IMR-90 (cell line): ENCODE measurements around the gene RAB1A. TPM values are rescaled to one million over a fixed set of nuclear protein-coding genes. Genes with fewer than 3 reads are reported as not detected.

Experiments
- ATAC-seq: fragments of 200-7000 bp; cut with Tn5 transposase; 2 replicates; pipeline ENCODE4 v1.9.1; 2020; ENCODE audit warnings: low read depth, mild to moderate bottlenecking, moderate library complexity
- BruUV-seq: library from RNA; stranded (reverse); fragments of 400-500 nt; replicated peaks from 2 replicates; lab custom pipeline; 2021; lab: Mats Ljungman, UMichigan
- CTCF ChIA-PET: fragments of 300-600 bp; formaldehyde crosslinking; extraction: SDS; loops from one replicate; lab custom pipeline; 2021; ENCODE audit warnings: antibody characterized with exemption; lab: Yijun Ruan, JAX
- POLR2A ChIA-PET: fragments of 300-600 bp; sonication (Branson Sonifier 250); formaldehyde crosslinking; loops from one replicate; lab custom pipeline; 2022; ENCODE audit warnings: antibody characterized with exemption; ENCODE audit not compliant: unreplicated experiment; lab: Charles Lee
- DNase-seq: peaks from one replicate; pipeline ENCODE4 v3.0.0; 2013
- H2AFZ ChIP-seq: replicated peaks from 2 replicates; pipeline ENCODE3; 2013; ENCODE audit warnings: low read length, mild to moderate bottlenecking; ENCODE audit not compliant: poor library complexity
- H2AK5ac ChIP-seq: 2 replicates; pipeline ENCODE4 v1.6.1; 2013; ENCODE audit warnings: low read depth, low read length, inconsistent platforms
- H2AK9ac ChIP-seq: replicated peaks from 2 replicates; pipeline ENCODE3; 2013; ENCODE audit warnings: mild to moderate bottlenecking, low read depth, low read length, moderate library complexity; ENCODE audit not compliant: poor library complexity
- H2BK120ac ChIP-seq: 2 replicates; pipeline ENCODE4 v1.6.1; 2013; ENCODE audit warnings: low read depth, low read length, inconsistent platforms
- H2BK15ac ChIP-seq: 3 replicates; pipeline ENCODE4 v1.6.1; 2013; ENCODE audit warnings: low read depth, low read length, inconsistent platforms
- H2BK20ac ChIP-seq: 2 replicates; pipeline ENCODE4 v1.6.1; 2013; ENCODE audit warnings: low read depth, mild to moderate bottlenecking, inconsistent platforms, low read length, moderate library complexity
- H2BK5ac ChIP-seq: 2 replicates; pipeline ENCODE4 v1.6.1; 2013; ENCODE audit warnings: mild to moderate bottlenecking, low read depth, low read length, inconsistent platforms; ENCODE audit not compliant: poor library complexity, severe bottlenecking
- H3K14ac ChIP-seq: replicated peaks from 2 replicates; pipeline ENCODE4 v1.6.1; 2013; ENCODE audit warnings: low read depth, low read length, inconsistent platforms
- H3K18ac ChIP-seq: 2 replicates; pipeline ENCODE4 v1.6.1; 2013; ENCODE audit warnings: low read depth, low read length, control low read depth
- H3K23ac ChIP-seq: 2 replicates; pipeline ENCODE4 v1.6.1; 2013; ENCODE audit warnings: low read depth, low read length, inconsistent platforms
- H3K27ac ChIP-seq: 2 replicates; pipeline ENCODE4 v1.5.1; 2013; ENCODE audit warnings: mild to moderate bottlenecking, control low read depth, low read length; ENCODE audit not compliant: insufficient read depth
- H3K27me3 ChIP-seq: 2 replicates; pipeline ENCODE4 v1.6.1; 2013; ENCODE audit warnings: low read length; ENCODE audit not compliant: control insufficient read depth, insufficient read depth
- H3K36me3 ChIP-seq: 2 replicates; pipeline ENCODE4 v1.6.1; 2013; ENCODE audit warnings: low read length, mixed read lengths; ENCODE audit not compliant: control insufficient read depth, insufficient read depth
- H3K4ac ChIP-seq: 2 replicates; pipeline ENCODE4 v1.6.1; 2013; ENCODE audit warnings: low read depth, low read length, inconsistent platforms
- H3K4me1 ChIP-seq: 2 replicates; pipeline ENCODE4 v1.6.1; 2013; ENCODE audit warnings: low read length, mixed read lengths; ENCODE audit not compliant: control insufficient read depth, insufficient read depth
- H3K4me2 ChIP-seq: 2 replicates; pipeline ENCODE4 v1.6.1; 2013; ENCODE audit warnings: low read depth, mild to moderate bottlenecking, control low read depth, low read length, moderate library complexity
- H3K4me3 ChIP-seq: 2 replicates; pipeline ENCODE4 v1.5.1; 2013; ENCODE audit warnings: low read depth, mild to moderate bottlenecking, control low read depth, low read length, moderate library complexity; ENCODE audit not compliant: insufficient read depth
- H3K56ac ChIP-seq: 2 replicates; pipeline ENCODE4 v1.6.1; 2013; ENCODE audit warnings: low read length, inconsistent platforms; ENCODE audit not compliant: insufficient read depth; ENCODE audit errors: extremely low read depth
- H3K79me1 ChIP-seq, 2 experiments: 2 replicates each; pipeline ENCODE4 v1.6.1; 2013; ENCODE audit warnings: low read length in 2 of 2, inconsistent platforms in 1 of 2, low read depth in 1 of 2
- H3K9ac ChIP-seq: 2 replicates; pipeline ENCODE4 v1.6.1; 2013; ENCODE audit warnings: low read depth, low read length, control low read depth
- H3K9me1 ChIP-seq: 2 replicates; pipeline ENCODE4 v1.6.1; 2013; ENCODE audit warnings: low read length, inconsistent platforms; ENCODE audit not compliant: insufficient read depth
- H3K9me3 ChIP-seq: 2 replicates; pipeline ENCODE4 v1.6.1; 2013; ENCODE audit warnings: low read length; ENCODE audit not compliant: control insufficient read depth, insufficient read depth
- H4K20me1 ChIP-seq: 2 replicates; pipeline ENCODE4 v1.6.1; 2013; ENCODE audit warnings: low read length, inconsistent platforms; ENCODE audit not compliant: insufficient read depth
- H4K5ac ChIP-seq: 2 replicates; pipeline ENCODE4 v1.6.1; 2013; ENCODE audit warnings: mild to moderate bottlenecking, low read depth, low read length, control low read depth
- H4K8ac ChIP-seq, 2 experiments: 2 replicates each; pipeline ENCODE4 v1.6.1; 2013; ENCODE audit warnings: low read depth in 2 of 2, low read length in 2 of 2, control low read depth in 1 of 2, inconsistent platforms in 1 of 2
- H4K91ac ChIP-seq: 2 replicates; pipeline ENCODE4 v1.6.1; 2013; ENCODE audit warnings: low read depth, low read length, inconsistent platforms; ENCODE audit not compliant: insufficient read depth
- CEBPB ChIP-seq: IDR thresholded peaks from 2 replicates; pipeline ENCODE4 v1.6.1; 2012; ENCODE audit warnings: low read depth, low read length, improper control_type of control experiment
- CHD1 ChIP-seq: IDR thresholded peaks from 2 replicates; pipeline ENCODE4 v1.6.1; 2012; ENCODE audit warnings: low read depth, low read length, improper control_type of control experiment
- CTCF ChIP-seq: conservative IDR thresholded peaks from 2 replicates; pipeline ENCODE4 v1.5.1; 2012; ENCODE audit warnings: mild to moderate bottlenecking, low read depth, low read length, improper control_type of control experiment
- NFE2L2 ChIP-seq: fragments of 150-350 bp; IDR thresholded peaks from 2 replicates; pipeline ENCODE4 v1.6.1; 2016; ENCODE audit warnings: low read depth, mild to moderate bottlenecking, low read length
- POLR2A ChIP-seq: IDR thresholded peaks from 2 replicates; pipeline ENCODE4 v1.6.1; 2012; ENCODE audit warnings: mild to moderate bottlenecking, low read depth, low read length
- RCOR1 ChIP-seq: IDR thresholded peaks from 2 replicates; pipeline ENCODE4 v1.6.1; 2012; ENCODE audit warnings: mild to moderate bottlenecking, low read length, improper control_type of control experiment; ENCODE audit not compliant: insufficient replicate concordance
- WGBS, 2 experiments: methylation state at CpG; one replicate each; pipeline versions ENCODE4 v1.1.5 to v1.1.7; 2013; ENCODE audit warnings: missing lambda C conversion rate in 2 of 2; ENCODE audit not compliant: insufficient read length in 1 of 2; ENCODE audit errors: extremely low coverage in 2 of 2; 5-methylcytosine and 5-hydroxymethylcytosine counted together
- dilution Hi-C: fragments of 300-500 bp; cut with HindIII; formaldehyde crosslinking; loops from one replicate; pipeline ENCODE4 v1.14.3; 2018; ENCODE audit warnings: low sequenced_read_pairs; ENCODE audit not compliant: unreplicated experiment
- in situ Hi-C: fragments of 300-500 bp; cut with MboI; formaldehyde crosslinking; loops from 3 replicates; pipeline ENCODE4 v1.14.3; 2019; ENCODE audit warnings: low sequenced_read_pairs, inconsistent platforms, mixed read lengths
- intact Hi-C: fragments of 100-400 bp; cut with micrococcal nuclease; formaldehyde crosslinking; loops from 2 replicates; pipeline ENCODE4 v1.10.0; 2022
- polyA plus RNA-seq, 3 experiments: library from polyadenylated mRNA; depleted of rRNA; stranded (reverse); fragments of >200 nt; gene quantifications; 2 replicates each; pipeline ENCODE4 v1.2.3, GENCODE V29; 2012; ENCODE audit warnings: low replicate concordance in 1 of 3
- total RNA-seq: library from RNA; depleted of rRNA; stranded (reverse); fragments of >200 nt; gene quantifications from 2 replicates; pipeline ENCODE4 v1.2.3, GENCODE V29; 2012

RAB1A gene
- total and polyA plus RNA-seq, 2 of the 4 experiments (the other 2 are of a cell fraction), result 114 to 169 TPM

GRCh38 chr2:65130664-65131175 is 814 bp upstream of the RAB1A start:
- in situ Hi-C loops, result no loop called here

More at GRCh38 chr2:65130664-65131175, 814 bp upstream of the RAB1A start:
- H4K20me1 ChIP-seq, result peaks cover 41% of the 10 kb centered on the region
- H3K9me3 ChIP-seq, result no peaks in the 10 kb centered on the region
- peak overlapping the region; percentile 92 for H2AFZ ChIP-seq
- intact Hi-C loops, result loop anchor here (5.0 kb wide), 1 partner anchor 97 kb away; the partner anchor contains the start of gene ACTR2
- peak overlapping the region; percentile 68 for H2BK5ac ChIP-seq
- H2BK20ac ChIP-seq, result peak overlapping the region; percentile 8; the same call in 1 of the 2 replicates
- H2BK15ac ChIP-seq, result peak overlapping the region; percentile 72; the same call in 2 of the 3 replicates
- peak overlapping the region; percentile 66 for H3K23ac ChIP-seq
- H4K8ac ChIP-seq, result peak overlapping the region; percentile 92 to 99
- H3K56ac ChIP-seq, result peak overlapping the region; percentile 42
- no peaks in the 10 kb centered on the region for H3K36me3 ChIP-seq
- peak; percentile 44 for ATAC-seq
- H4K5ac ChIP-seq, result peak overlapping the region; percentile 96
- TSS peak; percentile 93 for BruUV-seq
- CTCF ChIA-PET, result no interaction called here
- WGBS, 2 experiments, result 8% methylated on average over 10 of the region's 19 CpGs; no CpG with 5 or more reads in 1 of the 2 experiments
- peak overlapping the region; percentile 87 for H3K4me2 ChIP-seq
- H2AK5ac ChIP-seq, result peak overlapping the region; percentile 88
- no peak for DNase-seq
- H3K79me1 ChIP-seq, result peaks cover 3 to 6% of the 10 kb centered on the region in 2 experiments; a peak in 3 of 4 replicates
- peak overlapping the region; percentile 67 for H2AK9ac ChIP-seq
- peak overlapping the region; percentile 67 for H3K4me3 ChIP-seq
- H3K9ac ChIP-seq, result peak overlapping the region; percentile 76
- peak overlapping the region; percentile 93 for H4K91ac ChIP-seq
- H3K4me1 ChIP-seq, result peaks cover 3% of the 10 kb centered on the region
- no peaks in the 10 kb centered on the region; the same call in 1 of the 2 replicates for H3K9me1 ChIP-seq
- peak overlapping the region; percentile 93 for H3K18ac ChIP-seq
- no peaks in the 10 kb centered on the region for H3K27me3 ChIP-seq
- H3K14ac ChIP-seq, result peak overlapping the region; percentile 79
- H3K27ac ChIP-seq, result peak overlapping the region; percentile 86
- peak overlapping the region; percentile 56 for H2BK120ac ChIP-seq
- TF ChIP-seq CHD1, result no peak
- TF ChIP-seq CEBPB, result peak; percentile 61
- no peak for TF ChIP-seq RCOR1
- no peak for TF ChIP-seq POLR2A
- no peak for TF ChIP-seq CTCF
- no peak for TF ChIP-seq NFE2L2
- dilution Hi-C loops, result no loop called here
- POLR2A ChIA-PET, result interaction anchor here (0.5 to 0.6 kb wide), 3 partner anchors 10 to 380 kb away, joined by 3 to 4 read pairs (median 4); no protein-coding TSS in a partner anchor
- peak overlapping the region; percentile 94 for H3K4ac ChIP-seq
